KMS-11 (cell line): Measurements from ENCODE around the gene CACNA1S.

ENCODE experiments used
- H2AFZ ChIP-seq: fragments of 200-600 bp; sonication (generic); 2 replicates; pipeline ENCODE4 v1.6.1; 2016; ENCODE audit warnings: antibody characterized with exemption, mixed run types, low read depth
- H3K27ac ChIP-seq: fragments of 200-600 bp; sonication (generic); 2 replicates; pipeline ENCODE4 v1.6.1; 2016; ENCODE audit warnings: mild to moderate bottlenecking, mixed run types
- H3K27me3 ChIP-seq: fragments of 200-600 bp; sonication (generic); 2 replicates; pipeline ENCODE4 v1.6.1; 2017; ENCODE audit warnings: mild to moderate bottlenecking, low read depth, mixed run types, moderate library complexity; ENCODE audit not compliant: insufficient read depth
- H3K36me3 ChIP-seq: fragments of 200-600 bp; sonication (generic); 2 replicates; pipeline ENCODE4 v1.6.1; 2017; ENCODE audit warnings: mild to moderate bottlenecking, mixed run types; ENCODE audit not compliant: insufficient read depth
- H3K4me1 ChIP-seq: fragments of 200-600 bp; sonication (generic); 2 replicates; pipeline ENCODE4 v1.6.1; 2016; ENCODE audit warnings: mild to moderate bottlenecking, low read depth, mixed run types; ENCODE audit not compliant: poor library complexity, severe bottlenecking
- H3K4me2 ChIP-seq: fragments of 200-600 bp; sonication (generic); 2 replicates; pipeline ENCODE4 v1.7.0; 2016; ENCODE audit warnings: mild to moderate bottlenecking, mixed run types
- H3K4me3 ChIP-seq: fragments of 200-600 bp; sonication (generic); IDR thresholded peaks from 2 replicates; pipeline ENCODE4 v1.6.1; 2017; ENCODE audit warnings: low read depth, low read length, mixed read lengths; ENCODE audit not compliant: insufficient read depth
- H3K79me2 ChIP-seq: fragments of 200-600 bp; sonication (generic); 2 replicates; pipeline ENCODE4 v1.6.1; 2016; ENCODE audit warnings: low read depth, mixed run types; ENCODE audit not compliant: insufficient read depth
- H3K9ac ChIP-seq: fragments of 200-600 bp; sonication (generic); 2 replicates; pipeline ENCODE4 v1.6.1; 2016; ENCODE audit warnings: mild to moderate bottlenecking, mixed run types
- H4K20me1 ChIP-seq: fragments of 200-600 bp; sonication (generic); 2 replicates; pipeline ENCODE4 v1.6.1; 2016; ENCODE audit warnings: mild to moderate bottlenecking, mixed run types; ENCODE audit not compliant: insufficient read depth
- CTCF ChIP-seq: fragments of 200-600 bp; sonication (generic); conservative IDR thresholded peaks from 2 replicates; pipeline ENCODE4 v1.6.1; 2017; ENCODE audit warnings: low read depth, mild to moderate bottlenecking, antibody characterized with exemption, low read length, moderate library complexity, mixed read lengths

The CACNA1S gene

DNA sequence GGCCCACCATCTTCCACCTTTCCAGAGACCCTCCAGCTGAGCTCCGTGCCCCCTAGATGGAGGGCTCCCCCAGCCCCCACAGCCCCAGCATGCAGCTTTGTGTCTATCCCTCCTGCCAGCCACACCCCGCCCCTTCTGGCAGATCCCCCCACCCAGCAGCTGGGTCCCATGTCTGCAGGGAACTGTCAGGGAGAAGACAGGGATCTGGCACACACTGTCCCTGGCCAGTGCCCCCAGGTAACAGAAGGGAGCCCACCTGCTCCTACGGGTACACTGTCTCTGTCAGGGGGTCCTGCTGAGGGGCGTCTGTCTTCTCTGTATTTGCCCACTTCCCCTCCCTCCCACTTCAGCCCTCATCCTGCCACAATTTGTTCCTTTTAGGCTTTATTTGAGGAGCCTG, 77.6 kb downstream of the CACNA1S start:
- Histone ChIP-seq H3K36me3 (no peaks in the 10 kb centered on the region), H3K27ac (no peak overlapping the region), H3K79me2 (no peaks in the 10 kb centered on the region), H3K4me1 (no peaks in the 10 kb centered on the region), H3K9ac (no peak overlapping the region), H3K4me3 (no peak overlapping the region), H3K27me3 (no peaks in the 10 kb centered on the region), H4K20me1 (no peaks in the 10 kb centered on the region), H3K4me2 (no peak overlapping the region), H2AFZ (no peak overlapping the region)
- no peak for TF ChIP-seq CTCF

DNA sequence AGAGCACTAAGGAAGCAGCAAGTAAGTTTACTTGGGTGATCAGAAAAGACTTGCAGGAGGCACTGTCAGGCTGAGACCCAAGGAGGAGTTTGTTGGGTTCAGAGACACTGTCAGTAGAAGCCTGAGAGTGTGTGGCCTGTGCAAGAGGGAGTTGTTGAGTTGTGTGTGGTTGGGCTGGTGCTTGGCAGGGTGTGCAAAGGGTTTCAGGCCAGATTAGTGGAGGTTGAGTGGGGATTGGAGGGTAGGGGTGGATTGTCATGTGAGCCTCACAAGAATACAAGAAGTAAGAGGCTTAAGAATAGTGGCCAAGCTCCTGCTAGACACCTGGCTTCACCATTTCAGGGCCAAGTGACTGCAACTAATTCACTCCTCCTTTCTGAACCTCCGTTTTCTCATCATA, 79.8 kb downstream of the CACNA1S start:
- H3K4me3 ChIP-seq = no peak overlapping the region
- H3K4me1 ChIP-seq = no peaks in the 10 kb centered on the region
- H3K4me2 ChIP-seq = no peak overlapping the region
- no peak overlapping the region for H3K9ac ChIP-seq
- no peaks in the 10 kb centered on the region for H3K79me2 ChIP-seq
- TF ChIP-seq CTCF = no peak
- H3K27me3 ChIP-seq = no peaks in the 10 kb centered on the region
- no peak overlapping the region for H2AFZ ChIP-seq
- H3K36me3 ChIP-seq = no peaks in the 10 kb centered on the region
- H4K20me1 ChIP-seq = no peaks in the 10 kb centered on the region
- no peak overlapping the region for H3K27ac ChIP-seq

DNA sequence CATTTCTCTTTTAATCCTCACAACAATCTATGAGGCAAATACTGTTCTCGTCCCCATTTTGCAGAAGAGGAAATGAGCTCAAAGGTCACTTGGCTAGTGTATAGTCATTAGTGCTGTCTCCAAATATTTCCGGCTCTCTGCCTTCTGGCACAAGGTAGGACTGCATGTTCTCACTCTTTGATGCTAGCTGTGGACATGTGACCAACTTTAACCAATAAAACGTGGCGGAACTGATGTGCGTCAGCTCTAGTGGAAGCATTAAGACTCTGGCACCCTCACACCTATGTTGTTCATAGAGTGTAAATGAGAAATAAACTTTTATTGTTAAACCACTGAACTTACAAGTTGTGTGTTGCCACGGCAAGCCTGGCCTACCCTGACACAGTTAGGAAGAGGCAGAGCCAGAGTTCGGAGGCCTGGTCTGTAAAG, 83.8 kb downstream of the CACNA1S start:
- H3K4me1 ChIP-seq = peaks cover 34% of the 10 kb centered on the region
- H3K27ac ChIP-seq = no peak overlapping the region
- no peak overlapping the region for H3K4me3 ChIP-seq
- no peaks in the 10 kb centered on the region for H4K20me1 ChIP-seq
- no peaks in the 10 kb centered on the region for H3K36me3 ChIP-seq
- H3K27me3 ChIP-seq = no peaks in the 10 kb centered on the region
- H2AFZ ChIP-seq = no peak overlapping the region
- no peak overlapping the region for H3K4me2 ChIP-seq
- no peak overlapping the region for H3K9ac ChIP-seq
- TF ChIP-seq CTCF = no peak
- H3K79me2 ChIP-seq = no peaks in the 10 kb centered on the region

GRCh38 chr1:201026836-201027235, 85.4 kb downstream of the CACNA1S start:
- peaks cover 14% of the 10 kb centered on the region for H3K79me2 ChIP-seq
- no peak overlapping the region for H3K9ac ChIP-seq
- H4K20me1 ChIP-seq = no peaks in the 10 kb centered on the region
- H3K4me3 ChIP-seq = no peak overlapping the region
- H3K4me1 ChIP-seq = peaks cover 39% of the 10 kb centered on the region
- H3K27me3 ChIP-seq = no peaks in the 10 kb centered on the region
- no peak overlapping the region for H2AFZ ChIP-seq
- H3K4me2 ChIP-seq = no peak overlapping the region
- H3K27ac ChIP-seq = no peak overlapping the region
- TF ChIP-seq CTCF = no peak
- H3K36me3 ChIP-seq = no peaks in the 10 kb centered on the region
